K562 (cell line): ENCODE data around the gene BCO1. TPM values are rescaled to one million over a fixed set of nuclear protein-coding genes. Genes with fewer than 3 reads are reported as not detected.

Experiments used
- HDAC1 ChIP-seq, 2 experiments: fragments of 450-650 bp; IDR thresholded peaks; 2 replicates each; pipeline ENCODE4 v1.6.1; 2016 to 2017; ENCODE audit warnings: inconsistent platforms in 1 of 2, mild to moderate bottlenecking in 1 of 2, moderate library complexity in 1 of 2
- IFI16 ChIP-seq: fragments of 250-450 bp; sonication (Bioruptor Pico); IDR thresholded peaks from 2 replicates; pipeline ENCODE4 v2.1.2; 2022; ENCODE audit warnings: mild to moderate bottlenecking, inconsistent platforms
- RBM14 ChIP-seq: fragments of 200-400 bp; formaldehyde crosslinking; IDR thresholded peaks from 2 replicates; pipeline ENCODE4 v1.6.1; 2018; ENCODE audit warnings: low read depth, mild to moderate bottlenecking, low read length, moderate library complexity, borderline replicate concordance; ENCODE audit not compliant: insufficient read depth
- SRSF3 ChIP-seq: fragments of 200-400 bp; formaldehyde crosslinking; IDR thresholded peaks from 2 replicates; pipeline ENCODE4 v1.6.1; 2016; ENCODE audit warnings: mild to moderate bottlenecking, low read length, moderate library complexity; ENCODE audit not compliant: insufficient read depth
- TRIM24 ChIP-seq, 2 experiments: fragments of 450-650 bp; IDR thresholded peaks; 2 replicates each; pipeline ENCODE4 v1.6.1; 2016
- ZBTB17 ChIP-seq: fragments of 450-650 bp; formaldehyde crosslinking; IDR thresholded peaks from 2 replicates; pipeline ENCODE4 v1.4.0; 2020; ENCODE audit warnings: mild to moderate bottlenecking
- ZBTB34 ChIP-seq: fragments of 250-450 bp; sonication (Bioruptor Pico); IDR thresholded peaks from 2 replicates; pipeline ENCODE4 v1.8.0; 2021; ENCODE audit warnings: mild to moderate bottlenecking, moderate library complexity
- polyA plus RNA-seq, 8 experiments: library from polyadenylated mRNA; depleted of rRNA in 4 of 8; stranded (reverse) in 5 of 8; unstranded in 3 of 8; fragments of >200 nt; fragmentation: Nextera tagmentation in 2 of 8; fragmentation: Illumina TruSeq in 1 of 8; extraction: Ambion mirVana in 2 of 8; extraction: Trizol in 1 of 8; gene quantifications; 2 replicates each; pipeline versions ENCODE4 v1.2.1 to v1.2.3, GENCODE V29; 2011 to 2014; ENCODE audit warnings: inconsistent platforms in 1 of 8, missing spikeins in 1 of 8
- total RNA-seq, 7 experiments: library from RNA; depleted of rRNA in 6 of 7; stranded (reverse); fragments of >200 nt in 6 of 7; fragmentation: Illumina TruSeq in 2 of 7; extraction: Trizol in 2 of 7; gene quantifications; 2 replicates each; pipeline versions ENCODE4 v1.2.1 to v1.2.3, GENCODE V29; 2011 to 2021; ENCODE audit warnings: low replicate concordance in 1 of 7
- TF ChIP-seq, protein P1 (sequence below), 2 experiments: fragments of 450-650 bp in 1 of 2; sonication (generic) in 1 of 2; formaldehyde crosslinking in 1 of 2; IDR thresholded peaks; 2 replicates each; pipeline versions ENCODE4 v1.7.1 to v1.9.0; 2016 to 2022; ENCODE audit warnings: inconsistent platforms in 1 of 2, mild to moderate bottlenecking in 1 of 2, missing genetic modification reagents in 1 of 2
- TF ChIP-seq, protein P2 (sequence below), 2 experiments: IDR thresholded peaks; 2 replicates each; pipeline ENCODE4 v1.6.1; 2011; ENCODE audit warnings: borderline replicate concordance in 1 of 2, control low read depth in 1 of 2, low read depth in 1 of 2, low read length in 1 of 2, mild to moderate bottlenecking in 1 of 2, mixed read lengths in 1 of 2, moderate library complexity in 1 of 2; ENCODE audit not compliant: insufficient read depth in 1 of 2, insufficient read length in 1 of 2, poor library complexity in 1 of 2, severe bottlenecking in 1 of 2; ENCODE audit errors: extremely low read depth in 1 of 2
- TF ChIP-seq, protein P3 (sequence below): fragments of 250-450 bp; sonication (Bioruptor Pico); IDR thresholded peaks from 2 replicates; pipeline ENCODE4 v1.4.0; 2020; ENCODE audit warnings: mild to moderate bottlenecking, moderate library complexity, borderline replicate concordance

The BCO1 gene
- total and polyA plus RNA-seq, 9 of the 15 experiments (the other 6 are each of a cell fraction or from before 2014, with no cell fraction given): not detected

- TF ChIP-seq, protein P1, sequence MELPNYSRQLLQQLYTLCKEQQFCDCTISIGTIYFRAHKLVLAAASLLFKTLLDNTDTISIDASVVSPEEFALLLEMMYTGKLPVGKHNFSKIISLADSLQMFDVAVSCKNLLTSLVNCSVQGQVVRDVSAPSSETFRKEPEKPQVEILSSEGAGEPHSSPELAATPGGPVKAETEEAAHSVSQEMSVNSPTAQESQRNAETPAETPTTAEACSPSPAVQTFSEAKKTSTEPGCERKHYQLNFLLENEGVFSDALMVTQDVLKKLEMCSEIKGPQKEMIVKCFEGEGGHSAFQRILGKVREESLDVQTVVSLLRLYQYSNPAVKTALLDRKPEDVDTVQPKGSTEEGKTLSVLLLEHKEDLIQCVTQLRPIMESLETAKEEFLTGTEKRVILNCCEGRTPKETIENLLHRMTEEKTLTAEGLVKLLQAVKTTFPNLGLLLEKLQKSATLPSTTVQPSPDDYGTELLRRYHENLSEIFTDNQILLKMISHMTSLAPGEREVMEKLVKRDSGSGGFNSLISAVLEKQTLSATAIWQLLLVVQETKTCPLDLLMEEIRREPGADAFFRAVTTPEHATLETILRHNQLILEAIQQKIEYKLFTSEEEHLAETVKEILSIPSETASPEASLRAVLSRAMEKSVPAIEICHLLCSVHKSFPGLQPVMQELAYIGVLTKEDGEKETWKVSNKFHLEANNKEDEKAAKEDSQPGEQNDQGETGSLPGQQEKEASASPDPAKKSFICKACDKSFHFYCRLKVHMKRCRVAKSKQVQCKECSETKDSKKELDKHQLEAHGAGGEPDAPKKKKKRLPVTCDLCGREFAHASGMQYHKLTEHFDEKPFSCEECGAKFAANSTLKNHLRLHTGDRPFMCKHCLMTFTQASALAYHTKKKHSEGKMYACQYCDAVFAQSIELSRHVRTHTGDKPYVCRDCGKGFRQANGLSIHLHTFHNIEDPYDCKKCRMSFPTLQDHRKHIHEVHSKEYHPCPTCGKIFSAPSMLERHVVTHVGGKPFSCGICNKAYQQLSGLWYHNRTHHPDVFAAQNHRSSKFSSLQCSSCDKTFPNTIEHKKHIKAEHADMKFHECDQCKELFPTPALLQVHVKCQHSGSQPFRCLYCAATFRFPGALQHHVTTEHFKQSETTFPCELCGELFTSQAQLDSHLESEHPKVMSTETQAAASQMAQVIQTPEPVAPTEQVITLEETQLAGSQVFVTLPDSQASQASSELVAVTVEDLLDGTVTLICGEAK (IDR thresholded peaks at IDR 0.05): no peak
- TF ChIP-seq, protein P1 (CRISPR knock-in tag; IDR thresholded peaks at IDR 0.05): no peak
- TF ChIP-seq, protein P2, sequence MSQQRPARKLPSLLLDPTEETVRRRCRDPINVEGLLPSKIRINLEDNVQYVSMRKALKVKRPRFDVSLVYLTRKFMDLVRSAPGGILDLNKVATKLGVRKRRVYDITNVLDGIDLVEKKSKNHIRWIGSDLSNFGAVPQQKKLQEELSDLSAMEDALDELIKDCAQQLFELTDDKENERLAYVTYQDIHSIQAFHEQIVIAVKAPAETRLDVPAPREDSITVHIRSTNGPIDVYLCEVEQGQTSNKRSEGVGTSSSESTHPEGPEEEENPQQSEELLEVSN (IDR thresholded peaks at IDR 0.05; ENCODE audit: borderline replicate concordance in 1 of 2, extremely low read depth in 1 of 2, insufficient read depth in 1 of 2, insufficient read length in 1 of 2, low read depth in 1 of 2, low read length in 1 of 2, poor library complexity in 1 of 2, severe bottlenecking in 1 of 2): peak in 1 of 2 experiments; percentile 69
- TF ChIP-seq HDAC1 (IDR thresholded peaks at IDR 0.05) (no peak), TRIM24 (IDR thresholded peaks at IDR 0.05) (no peak), RBM14 (0 out of 2 replicates have a peak, but pooled peaks have one; percentile 24), ZBTB17 (CRISPR knock-in tag) (no peak), SRSF3 (no peak), ZBTB34 (no peak), IFI16 (CRISPR knock-in tag) (no peak)
- TF ChIP-seq, protein P3, sequence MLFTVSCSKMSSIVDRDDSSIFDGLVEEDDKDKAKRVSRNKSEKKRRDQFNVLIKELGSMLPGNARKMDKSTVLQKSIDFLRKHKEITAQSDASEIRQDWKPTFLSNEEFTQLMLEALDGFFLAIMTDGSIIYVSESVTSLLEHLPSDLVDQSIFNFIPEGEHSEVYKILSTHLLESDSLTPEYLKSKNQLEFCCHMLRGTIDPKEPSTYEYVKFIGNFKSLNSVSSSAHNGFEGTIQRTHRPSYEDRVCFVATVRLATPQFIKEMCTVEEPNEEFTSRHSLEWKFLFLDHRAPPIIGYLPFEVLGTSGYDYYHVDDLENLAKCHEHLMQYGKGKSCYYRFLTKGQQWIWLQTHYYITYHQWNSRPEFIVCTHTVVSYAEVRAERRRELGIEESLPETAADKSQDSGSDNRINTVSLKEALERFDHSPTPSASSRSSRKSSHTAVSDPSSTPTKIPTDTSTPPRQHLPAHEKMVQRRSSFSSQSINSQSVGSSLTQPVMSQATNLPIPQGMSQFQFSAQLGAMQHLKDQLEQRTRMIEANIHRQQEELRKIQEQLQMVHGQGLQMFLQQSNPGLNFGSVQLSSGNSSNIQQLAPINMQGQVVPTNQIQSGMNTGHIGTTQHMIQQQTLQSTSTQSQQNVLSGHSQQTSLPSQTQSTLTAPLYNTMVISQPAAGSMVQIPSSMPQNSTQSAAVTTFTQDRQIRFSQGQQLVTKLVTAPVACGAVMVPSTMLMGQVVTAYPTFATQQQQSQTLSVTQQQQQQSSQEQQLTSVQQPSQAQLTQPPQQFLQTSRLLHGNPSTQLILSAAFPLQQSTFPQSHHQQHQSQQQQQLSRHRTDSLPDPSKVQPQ: no peak
Observed at GRCh38 chr16:81315271-81316175, 77.0 kb downstream of the BCO1 start (continued).
